ENCODE results near the gene ZCCHC14.
A peak's percentile ranks its signal among the peaks of the same experiment; 100 is the strongest.

ZCCHC14 gene

DNA sequence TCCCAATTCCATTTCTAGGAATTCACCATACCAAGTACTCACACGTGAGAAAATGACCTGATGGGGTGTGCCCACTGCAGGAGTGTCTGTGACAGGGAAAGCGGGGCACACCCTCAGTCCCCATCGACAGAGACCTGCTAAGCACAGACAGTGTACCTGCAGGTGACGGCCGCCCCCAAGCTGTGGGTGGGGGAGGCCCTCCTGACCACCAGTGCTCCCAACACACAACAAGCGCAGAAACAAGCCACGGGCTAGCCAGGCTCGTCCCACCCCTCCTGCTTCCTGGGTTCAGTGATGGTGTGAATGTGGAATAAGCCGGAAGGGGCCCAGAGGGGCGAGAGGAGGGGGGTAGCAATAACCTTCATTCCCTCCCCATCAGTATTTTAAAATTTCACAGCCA lies 31.9 kb downstream of the ZCCHC14 start:
- H3K4me3 ChIP-seq (ENCODE audit: low read length): no peak overlapping the region
- TF ChIP-seq CTCF (conservative IDR thresholded peaks at IDR 0.05; ENCODE audit: low read depth, low read length): no peak
- no peak for DNase-seq (ENCODE audit: low read depth)

DNA sequence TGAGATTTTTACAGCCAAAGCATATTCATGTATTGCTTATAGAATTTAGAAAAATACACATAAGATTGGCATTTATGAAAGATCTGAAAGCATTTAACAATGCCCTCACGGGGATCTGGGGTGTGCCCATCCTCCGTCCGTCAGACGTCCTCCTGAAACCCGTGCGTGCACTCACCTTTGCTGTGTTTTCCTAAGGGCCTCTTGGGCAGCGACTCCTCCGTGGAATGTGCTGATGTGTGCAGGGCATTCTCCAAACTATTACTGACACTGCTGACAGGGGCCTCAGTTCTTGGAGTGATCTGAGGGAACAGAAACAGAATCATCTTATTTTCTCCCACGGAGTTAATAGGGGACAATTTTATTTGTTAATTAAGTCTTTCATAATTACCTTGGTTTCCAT lies 33.0 kb downstream of the ZCCHC14 start:
- TF ChIP-seq CTCF (conservative IDR thresholded peaks at IDR 0.05; ENCODE audit: low read depth, low read length): no peak
- no peak overlapping the region for H3K4me3 ChIP-seq (ENCODE audit: low read length)
- no peak for DNase-seq (ENCODE audit: low read depth)

DNA sequence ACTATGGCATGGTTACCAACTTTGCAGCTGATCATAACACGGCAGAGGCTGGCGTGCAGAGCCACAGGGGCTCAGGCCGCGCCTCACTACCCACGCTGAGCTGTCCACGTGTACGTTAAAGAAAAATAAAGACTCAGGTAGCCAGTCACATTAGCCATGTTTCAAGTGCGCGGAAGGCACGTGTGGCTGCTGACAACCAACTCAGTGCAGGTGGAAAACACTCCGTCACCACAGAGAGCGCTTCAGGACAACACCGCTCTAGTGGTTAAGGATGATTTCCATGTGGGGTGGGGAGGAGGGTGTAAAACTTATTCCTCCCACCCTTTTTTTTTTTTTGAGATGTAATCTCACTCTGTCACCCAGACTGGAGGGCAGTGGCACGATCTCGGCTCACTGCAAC lies 33.8 kb downstream of the ZCCHC14 start:
- DNase-seq (ENCODE audit: low read depth): no peak
- no peak overlapping the region for H3K4me3 ChIP-seq (ENCODE audit: low read length)
- TF ChIP-seq CTCF (conservative IDR thresholded peaks at IDR 0.05; ENCODE audit: low read depth, low read length): no peak

DNA sequence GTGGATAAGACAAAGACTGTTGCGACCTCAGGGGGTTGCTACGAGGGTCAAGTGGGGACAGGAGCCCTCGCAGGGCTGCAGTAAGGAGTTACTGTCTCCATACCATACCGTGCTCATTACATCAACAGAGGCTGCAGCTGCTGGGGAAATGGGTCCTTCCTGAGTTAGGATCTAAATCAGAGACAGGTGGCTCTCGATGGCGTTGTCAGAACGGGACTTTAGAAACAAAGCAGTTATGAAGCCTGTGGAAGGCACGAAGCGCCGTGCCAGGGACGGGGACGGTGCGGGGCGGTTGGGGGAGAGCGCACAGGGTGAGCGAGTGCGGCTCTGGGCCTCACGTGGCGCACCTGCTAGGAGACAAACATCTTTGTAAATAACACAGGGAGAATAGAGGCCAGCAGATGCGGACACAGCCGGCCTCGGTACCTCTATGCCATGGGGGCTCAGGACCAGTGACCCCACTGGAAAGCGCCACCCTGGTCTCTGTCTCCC lies 34.4 kb downstream of the ZCCHC14 start:
- no peak overlapping the region for H3K4me3 ChIP-seq (ENCODE audit: low read length)
- DNase-seq (ENCODE audit: low read depth): no peak
- TF ChIP-seq CTCF (conservative IDR thresholded peaks at IDR 0.05; ENCODE audit: low read depth, low read length): no peak

DNA sequence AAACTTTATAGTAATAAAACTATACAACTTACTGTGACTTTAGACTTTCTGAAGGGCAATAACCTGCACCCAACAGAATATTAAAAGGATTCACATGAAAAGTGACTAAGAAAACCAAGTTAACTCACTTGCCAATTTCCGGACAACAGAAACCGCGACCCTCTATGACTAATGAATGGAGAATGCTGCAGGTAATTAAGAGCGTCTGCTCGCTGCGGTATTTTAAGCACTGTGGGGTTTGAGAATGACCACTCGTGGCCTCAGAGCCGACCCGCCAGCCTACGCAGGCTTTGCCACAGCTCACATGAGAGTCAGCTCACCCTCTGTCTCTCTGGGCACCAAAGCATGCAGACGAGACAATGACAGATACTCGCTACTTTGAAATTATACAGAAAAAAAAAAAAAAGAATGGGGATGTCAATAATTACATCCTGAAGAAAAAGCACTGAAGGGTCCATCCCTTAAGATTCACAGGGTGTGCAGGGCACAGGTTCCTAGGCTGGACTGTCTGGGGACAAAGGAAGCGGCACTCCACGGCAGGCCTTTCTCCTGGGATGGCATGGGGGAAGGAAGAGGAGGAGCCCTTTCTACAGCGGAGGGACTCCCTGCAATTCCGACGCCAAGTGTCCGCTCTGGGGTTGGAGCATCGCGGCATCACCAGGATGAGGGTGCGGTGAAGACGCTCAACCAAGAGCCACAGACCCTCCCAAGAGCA lies 35.0 kb downstream of the ZCCHC14 start:
- H3K4me3 ChIP-seq (ENCODE audit: low read length): no peak overlapping the region
- peak; percentile 99 for DNase-seq (ENCODE audit: low read depth)
- no peak for TF ChIP-seq CTCF (conservative IDR thresholded peaks at IDR 0.05; ENCODE audit: low read depth, low read length)

DNA sequence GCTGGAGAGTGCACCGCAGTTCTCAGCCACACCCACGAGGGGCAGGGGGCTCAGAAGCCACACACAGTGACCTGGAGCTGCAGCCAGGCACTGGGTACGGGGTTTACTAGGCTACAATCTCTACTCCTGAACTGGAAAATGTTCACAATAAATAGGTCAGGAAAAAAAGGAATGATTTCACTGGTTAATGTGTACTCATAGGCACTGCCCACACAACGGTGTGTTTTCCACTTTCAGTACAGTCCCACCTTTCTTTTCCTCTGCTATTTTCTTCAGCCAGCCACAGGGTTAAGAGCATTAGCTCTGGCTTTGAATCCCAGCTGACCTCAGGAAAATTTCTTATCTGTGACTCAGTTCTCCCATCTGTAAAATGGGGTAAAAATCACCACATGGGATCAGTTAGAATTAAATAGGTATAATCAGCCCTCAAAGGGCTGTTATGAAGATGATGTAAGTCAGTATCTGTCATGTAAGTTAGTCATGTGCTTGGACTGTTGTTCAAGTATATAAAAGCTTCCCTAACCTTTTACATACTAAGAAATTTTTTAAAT lies 35.7 kb downstream of the ZCCHC14 start:
- DNase-seq (ENCODE audit: low read depth): no peak
- no peak for TF ChIP-seq CTCF (conservative IDR thresholded peaks at IDR 0.05; ENCODE audit: low read depth, low read length)
- no peak overlapping the region for H3K4me3 ChIP-seq (ENCODE audit: low read length)

DNA sequence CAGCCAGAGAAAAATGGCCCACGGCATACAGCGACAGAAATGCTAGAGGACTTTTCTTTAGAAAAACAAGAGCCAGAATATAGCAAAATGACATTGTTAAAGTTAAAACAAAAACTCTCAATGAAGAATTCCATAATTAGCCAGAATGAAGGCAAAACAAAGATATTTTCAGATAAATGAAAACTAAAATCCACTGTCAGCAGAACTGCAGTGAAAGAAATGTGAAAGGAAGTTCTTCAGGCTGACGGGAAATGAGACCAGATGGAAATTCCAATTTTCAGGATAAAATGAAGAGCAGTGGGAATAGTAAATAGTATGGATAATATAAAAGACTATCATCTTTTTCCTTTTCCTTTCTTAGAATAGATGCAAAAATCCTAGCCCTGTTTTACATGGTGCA lies 38.4 kb downstream of the ZCCHC14 start:
- no peak for DNase-seq (ENCODE audit: low read depth)

More for the DNA sequence above, 38.4 kb downstream of the ZCCHC14 start:
- no peak overlapping the region for H3K4me3 ChIP-seq (ENCODE audit: low read length)
- no peak for TF ChIP-seq CTCF (conservative IDR thresholded peaks at IDR 0.05; ENCODE audit: low read depth, low read length)

Measured in retinal pigment epithelial cell (primary cell).